ENCODE results near the gene TDO2.
"Not testable (repeated sequence)": the region's sequence is repeated elsewhere in the genome, so short reads cannot be mapped to it uniquely, and the experiment has no call there.

The TDO2 gene

DNA sequence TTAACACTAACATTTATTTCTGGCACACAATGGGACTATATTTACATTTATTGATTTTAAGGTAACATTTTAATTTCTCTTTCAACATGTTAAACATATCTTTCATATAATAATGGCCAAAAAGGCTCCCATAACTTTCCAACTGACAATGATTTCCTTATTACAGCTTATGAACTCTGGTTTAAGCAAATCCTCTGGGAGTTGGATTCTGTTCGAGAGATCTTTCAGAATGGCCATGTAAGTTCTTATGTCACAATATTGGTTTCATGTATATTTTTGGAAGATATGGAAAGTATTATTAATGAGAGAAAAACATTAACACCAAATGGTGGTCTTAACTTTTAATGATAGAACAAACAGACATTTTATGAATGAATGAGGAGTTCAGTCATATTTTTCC lies 4.1 kb downstream of the TDO2 start:
- no peak for DNase-seq (ENCODE audit: low read depth in 2 of 2)

DNA sequence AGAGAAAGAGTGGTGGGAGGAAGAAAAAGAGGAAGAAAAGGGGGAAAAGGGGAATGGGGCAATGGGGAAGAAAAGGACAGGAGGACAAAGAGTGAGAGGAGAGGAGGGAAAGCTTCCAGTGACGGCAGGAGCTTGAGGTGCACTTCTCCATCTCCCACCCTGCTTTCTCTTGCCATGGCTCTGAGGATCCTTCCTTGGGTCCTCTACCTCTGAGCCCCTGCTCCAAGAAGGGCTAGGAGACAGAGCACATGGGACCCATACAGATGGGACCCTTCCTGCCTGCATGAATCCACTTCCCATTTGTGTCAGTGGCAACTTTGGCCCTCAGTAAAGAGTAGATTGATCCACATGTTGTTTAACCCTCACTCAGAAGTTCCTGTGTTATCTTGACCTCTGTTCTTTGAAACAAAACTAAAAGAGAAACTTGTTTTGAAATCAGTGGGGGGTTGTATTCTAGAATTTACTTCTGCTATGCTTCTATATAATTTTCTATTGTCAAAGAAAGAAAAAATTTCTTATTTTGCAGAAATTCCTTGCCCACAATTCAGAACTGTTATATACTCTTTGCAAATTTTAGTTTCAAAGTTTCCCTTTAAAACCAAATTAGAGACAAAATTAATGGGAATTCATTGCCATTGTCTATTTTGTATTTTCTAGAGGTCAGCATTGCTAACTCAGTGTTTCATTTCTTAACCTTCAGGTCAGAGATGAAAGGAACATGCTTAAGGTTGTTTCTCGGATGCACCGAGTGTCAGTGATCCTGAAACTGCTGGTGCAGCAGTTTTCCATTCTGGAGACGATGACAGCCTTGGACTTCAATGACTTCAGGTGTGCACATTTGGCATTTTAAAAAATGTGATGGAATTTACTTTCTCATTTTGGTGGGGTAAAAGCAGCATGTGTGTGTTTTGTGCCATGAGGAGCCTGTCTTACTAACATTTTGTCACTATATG lies 5.0 kb downstream of the TDO2 start:
- DNase-seq (ENCODE audit: low read depth in 2 of 2): no peak

DNA sequence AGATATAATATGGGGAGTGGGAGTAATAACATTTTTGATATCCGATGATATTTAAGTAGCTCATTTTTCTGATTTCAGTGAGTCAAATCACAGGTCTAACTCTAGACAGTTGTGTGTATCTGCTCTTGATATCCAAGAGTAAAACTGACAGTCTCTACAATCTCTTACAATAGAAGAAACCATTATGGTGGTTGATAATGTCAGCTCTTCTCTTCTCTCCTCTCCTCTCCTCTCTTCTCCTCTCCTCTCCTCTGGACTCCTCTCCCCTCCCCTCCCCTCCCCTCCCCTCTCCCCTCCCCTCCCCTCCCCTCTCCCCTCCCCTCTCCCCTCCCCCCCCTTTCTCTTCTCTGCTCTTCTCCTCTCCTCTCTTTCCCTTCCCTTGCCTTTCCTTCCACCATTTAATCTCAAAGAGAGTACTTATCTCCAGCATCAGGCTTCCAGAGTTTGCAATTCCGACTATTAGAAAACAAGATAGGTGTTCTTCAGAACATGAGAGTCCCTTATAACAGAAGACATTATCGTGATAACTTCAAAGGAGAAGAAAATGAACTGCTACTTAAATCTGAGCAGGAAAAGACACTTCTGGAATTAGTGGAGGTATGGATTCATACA lies 6.2 kb downstream of the TDO2 start:
- DNase-seq (ENCODE audit: low read depth in 2 of 2): no peak

DNA sequence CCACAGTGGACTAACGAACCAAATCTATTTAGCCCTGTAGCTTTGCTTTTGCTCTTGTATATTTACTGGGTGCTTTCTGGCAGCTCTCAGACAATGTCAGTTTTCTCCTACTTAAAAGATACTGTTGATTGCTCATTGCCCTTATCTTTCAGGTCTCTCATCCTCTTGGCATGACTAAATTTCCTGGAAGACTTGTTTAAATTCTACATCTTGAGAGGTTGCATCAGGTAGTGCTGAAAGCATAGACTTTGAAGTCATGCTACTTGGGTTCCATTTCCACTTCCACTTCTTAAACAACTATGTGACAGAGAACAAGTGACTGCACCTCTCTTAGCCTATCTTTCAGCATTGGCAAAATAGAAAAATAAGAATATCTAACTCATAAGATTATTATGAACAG lies 8.4 kb downstream of the TDO2 start:
- DNase-seq (ENCODE audit: low read depth in 2 of 2): no peak

DNA sequence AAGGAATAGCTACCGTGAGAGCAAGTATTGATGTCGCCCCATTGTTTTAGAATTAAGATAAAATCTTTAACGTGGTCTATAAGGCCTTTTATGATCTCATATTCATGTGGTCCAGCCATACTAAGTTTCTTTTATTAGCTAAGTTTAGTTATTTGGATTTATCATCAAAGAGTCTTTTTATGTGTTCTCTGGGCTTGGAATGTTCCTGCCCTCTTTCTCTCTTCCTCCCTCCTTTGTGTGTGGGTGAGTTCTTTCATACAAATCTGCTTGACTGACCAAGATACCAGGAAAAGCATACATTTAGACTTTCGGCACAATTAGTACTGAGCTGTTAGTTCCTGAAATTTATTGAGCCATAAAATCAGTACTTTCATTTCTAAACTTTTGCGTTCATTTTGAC lies 11.3 kb downstream of the TDO2 start:
- no peak for DNase-seq (ENCODE audit: low read depth in 2 of 2)

DNA sequence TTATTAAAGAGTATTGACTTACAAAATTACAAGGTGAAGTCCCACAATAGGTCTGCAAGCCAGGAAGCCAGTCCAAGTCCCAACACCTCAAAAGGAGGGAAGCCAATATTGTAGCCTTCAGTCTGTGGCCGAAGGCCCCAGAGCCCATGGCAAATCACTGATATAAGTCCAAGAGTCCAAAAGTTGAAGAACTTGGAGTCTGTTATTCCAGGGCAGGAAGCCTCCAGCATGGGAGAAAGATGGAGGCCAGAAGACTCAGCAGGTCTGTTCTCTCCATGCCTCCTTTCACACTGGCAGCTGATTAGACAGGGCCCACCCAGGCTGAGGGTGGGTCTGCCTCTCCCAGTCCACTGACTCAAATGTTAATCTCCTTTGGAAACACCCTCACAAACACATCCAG lies 18.1 kb downstream of the TDO2 start:
- DNase-seq (ENCODE audit: low read depth in 2 of 2): no peak

DNA sequence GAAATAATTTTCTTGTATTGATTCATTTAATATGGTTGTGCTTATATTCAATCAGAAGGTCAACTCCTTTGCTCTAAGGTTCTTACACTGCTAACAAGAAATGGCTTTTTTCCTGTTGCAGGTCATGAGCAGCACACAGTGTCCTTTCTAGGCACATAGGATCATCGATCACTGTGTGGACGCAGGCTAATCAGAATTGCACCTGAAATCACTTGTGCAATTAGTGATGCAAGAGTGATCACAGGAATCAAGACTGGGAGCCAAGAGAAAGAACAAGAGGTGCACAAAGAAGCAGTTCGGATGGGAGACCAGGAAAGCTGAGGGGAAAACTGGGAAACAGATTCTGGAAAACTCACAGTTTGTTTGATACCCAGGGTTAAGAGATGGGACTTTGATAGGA lies 21.1 kb downstream of the TDO2 start:
- no peak for DNase-seq (ENCODE audit: low read depth in 2 of 2)

DNA sequence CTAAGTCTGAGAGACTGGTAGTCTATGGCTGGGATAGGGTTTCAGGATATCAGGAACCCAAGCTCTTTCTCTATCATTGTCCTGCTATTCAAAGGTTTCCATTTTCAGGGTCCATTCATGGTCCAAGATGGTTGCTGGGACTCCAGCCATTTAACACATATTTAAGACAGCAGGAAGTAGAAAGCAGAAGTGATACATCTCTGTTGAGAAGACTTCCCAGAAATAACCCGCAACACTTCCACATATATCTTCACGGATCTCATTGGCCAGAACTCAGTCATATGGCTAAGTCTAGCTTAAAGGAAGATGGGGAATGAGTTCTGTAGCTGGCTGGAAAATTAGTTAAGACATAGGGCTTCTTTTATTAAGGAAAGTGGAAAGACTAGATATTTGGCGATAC lies 26.3 kb downstream of the TDO2 start:
- no peak for DNase-seq (ENCODE audit: low read depth in 2 of 2)

DNA sequence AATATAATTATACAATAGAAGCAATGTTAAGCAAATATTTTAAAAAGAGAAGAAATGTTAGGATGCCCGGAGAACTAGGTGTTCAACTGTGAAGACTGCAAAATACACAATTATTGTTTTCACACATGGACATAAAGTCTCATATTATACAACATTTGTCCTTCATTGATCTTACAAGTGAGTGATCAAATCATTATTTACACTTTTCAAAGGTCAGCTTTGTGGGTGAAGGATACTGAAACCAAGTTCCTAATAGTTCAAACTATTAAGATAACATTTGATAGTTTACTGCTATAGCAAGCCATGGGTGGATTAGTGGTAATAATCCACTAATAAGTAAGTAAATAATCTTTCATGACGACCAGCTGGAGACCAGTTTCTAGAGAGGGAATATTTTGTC lies 26.8 kb downstream of the TDO2 start:
- DNase-seq (ENCODE audit: low read depth in 2 of 2): no peak

DNA sequence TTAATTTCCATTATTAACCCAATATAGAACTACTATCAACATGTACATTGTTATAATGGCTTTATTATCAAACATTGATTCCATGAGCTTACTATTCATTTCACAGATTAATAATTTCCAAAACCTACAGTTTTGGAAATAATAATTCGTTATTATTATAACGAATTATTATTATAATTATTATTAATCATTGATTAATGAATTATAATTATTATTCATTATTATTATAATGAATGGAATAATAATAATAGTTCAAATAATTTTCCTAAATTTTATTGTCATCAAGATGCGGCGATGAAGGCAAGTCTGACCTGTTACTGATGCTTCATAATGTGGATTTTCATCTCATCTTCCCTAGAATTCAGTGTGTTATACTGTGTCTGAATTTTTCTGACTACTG lies 28.1 kb downstream of the TDO2 start:
- no peak for DNase-seq (ENCODE audit: low read depth in 2 of 2)

DNA sequence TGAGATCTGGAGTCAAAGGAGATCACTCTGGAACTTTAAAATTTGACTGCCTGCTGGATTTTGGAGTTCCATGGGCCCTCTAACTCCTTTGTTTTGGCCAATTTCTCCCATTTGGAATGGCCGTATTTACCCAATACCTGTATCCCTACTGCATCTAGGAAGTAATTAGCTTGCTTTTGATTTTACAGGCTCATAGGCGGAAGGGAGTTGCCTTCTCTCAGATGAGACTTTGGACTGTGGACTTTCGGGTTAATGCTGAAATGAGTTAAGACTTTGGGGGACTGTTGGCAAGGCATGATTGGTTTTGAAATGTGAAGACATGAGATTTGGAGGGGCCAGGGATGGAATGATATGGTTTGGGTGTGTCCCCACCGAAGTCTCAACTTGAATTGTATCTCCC lies 31.1 kb downstream of the TDO2 start:
- not testable (repeated sequence) for DNase-seq (ENCODE audit: low read depth in 2 of 2)

DNA sequence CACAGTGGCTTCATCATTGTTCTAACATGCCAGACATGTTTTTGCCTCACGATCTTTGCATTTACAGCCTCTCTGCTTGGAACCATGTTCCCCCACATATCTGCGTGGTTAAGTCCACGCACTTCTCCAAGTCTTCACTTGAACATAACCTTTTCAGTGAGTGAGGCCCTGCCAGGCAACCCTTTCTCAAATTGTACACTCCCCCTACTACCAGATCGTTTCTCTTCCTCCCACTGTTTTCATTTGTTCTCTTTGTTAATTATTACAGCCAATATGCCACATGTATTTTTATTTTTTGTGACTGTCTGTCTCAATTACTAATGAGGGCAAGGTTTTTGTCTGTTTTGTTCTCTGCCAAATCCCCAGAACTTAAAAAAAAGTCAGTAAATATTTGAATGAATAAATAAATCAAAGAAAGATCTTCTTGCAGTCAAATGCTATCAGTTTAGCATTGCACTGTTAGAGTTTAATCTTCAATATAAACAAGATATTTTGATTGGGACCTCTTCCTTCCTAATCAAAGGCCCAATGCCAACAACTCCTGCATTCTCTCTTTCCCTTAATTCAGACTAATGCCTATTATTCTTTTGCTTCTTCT lies 32.0 kb downstream of the TDO2 start:
- no peak for DNase-seq (ENCODE audit: low read depth in 2 of 2)

DNA sequence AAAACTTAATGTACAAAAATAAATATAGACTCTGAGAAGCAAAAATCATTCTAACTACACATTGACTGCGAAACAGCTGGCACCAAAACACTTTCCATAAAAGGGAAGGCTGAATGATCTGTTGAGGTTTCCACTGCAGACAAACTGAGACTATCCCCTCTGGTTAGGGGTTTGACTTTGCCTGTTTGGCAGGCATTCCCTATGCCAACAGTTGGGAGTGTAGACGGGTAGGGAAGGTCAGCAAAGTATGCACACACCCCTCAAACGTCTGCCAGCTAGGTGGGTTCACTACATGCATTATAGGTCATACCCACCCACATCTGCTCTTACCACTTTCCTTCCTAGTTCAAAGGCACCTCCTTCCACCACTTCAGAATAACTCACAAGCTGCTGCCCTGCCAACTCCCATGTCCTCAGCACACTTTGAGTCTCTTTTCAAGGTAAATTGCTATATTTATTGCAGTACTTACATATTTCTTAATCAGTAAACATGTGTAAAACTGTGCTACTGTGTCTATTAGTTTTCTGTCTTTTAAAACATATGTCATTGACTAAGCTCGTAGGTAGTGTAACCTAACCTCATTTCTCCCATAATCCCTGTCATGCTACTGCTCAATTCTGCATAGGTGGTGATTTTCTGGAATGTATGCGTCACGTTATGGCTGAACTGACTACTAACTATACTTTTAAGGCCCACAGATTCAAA lies 37.7 kb downstream of the TDO2 start:
- DNase-seq (ENCODE audit: low read depth in 2 of 2): no peak

DNA sequence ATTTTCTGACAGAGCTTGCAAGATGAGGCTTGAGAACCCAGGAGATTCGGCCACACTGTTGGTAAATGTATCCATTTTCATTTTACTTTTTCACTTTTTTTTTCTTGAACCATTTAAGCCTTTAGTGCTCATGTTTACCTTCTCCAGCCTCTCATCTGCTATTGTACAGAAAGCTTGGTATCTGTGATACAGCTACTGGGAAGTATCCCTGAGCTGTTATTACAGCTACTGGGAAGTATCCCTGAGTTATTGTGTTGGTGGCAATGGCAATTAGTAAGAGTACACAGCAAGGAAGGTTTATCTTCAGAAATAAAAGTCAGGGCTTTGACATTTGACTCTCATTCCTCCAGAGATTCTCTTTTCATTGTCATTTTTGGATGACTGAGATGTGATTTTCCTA lies 38.3 kb downstream of the TDO2 start:
- DNase-seq (ENCODE audit: low read depth in 2 of 2): no peak

DNA sequence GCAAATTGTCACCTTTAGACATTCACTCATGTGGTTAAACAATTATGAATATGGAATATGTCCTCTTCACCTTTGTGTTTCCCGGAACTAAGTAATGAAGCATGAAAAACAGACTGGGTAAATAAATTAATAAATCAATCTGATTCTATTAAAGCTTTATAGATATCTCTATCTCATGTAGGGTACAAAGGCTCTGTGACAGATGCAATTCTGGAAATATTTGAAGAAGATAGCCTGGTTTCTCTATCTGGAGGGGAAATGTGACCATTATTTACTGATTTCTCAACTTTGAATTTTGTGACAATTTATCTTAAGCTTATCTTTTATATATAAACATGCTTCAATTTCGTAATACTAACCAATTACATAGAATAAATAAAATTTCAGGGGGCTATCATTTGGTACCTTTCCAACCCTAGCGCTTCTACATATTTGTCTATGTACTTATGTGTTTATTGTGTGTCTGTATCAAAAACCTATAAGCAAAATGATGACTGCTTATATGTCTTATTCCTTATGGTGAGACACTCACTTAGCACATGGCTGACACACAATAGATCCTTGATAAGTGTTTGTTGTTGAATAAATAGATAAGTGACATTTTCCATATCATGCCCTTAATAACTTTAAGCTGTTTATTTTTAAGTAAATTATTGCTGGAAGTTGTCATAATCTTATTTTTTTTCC lies 40.3 kb downstream of the TDO2 start:
- DNase-seq (ENCODE audit: low read depth in 2 of 2): no peak

DNA sequence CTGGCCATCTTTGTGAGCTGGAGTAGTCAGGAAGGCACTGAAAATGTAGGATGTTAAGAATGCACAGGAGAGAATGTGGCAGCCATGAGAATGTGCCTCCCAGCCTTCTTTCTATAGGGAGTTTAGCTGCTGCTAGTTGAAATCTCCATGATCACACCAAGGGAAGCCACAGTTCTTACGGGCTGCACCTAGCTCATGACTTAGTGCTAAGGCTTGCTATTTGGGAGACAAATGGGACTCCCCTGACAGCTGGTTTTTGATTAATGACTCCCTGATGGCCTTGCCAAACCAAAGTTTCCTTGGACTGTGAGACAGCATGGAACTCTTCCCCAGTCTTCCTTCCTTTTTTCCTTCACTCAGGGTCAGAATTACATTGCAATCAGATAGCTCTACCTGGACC lies 41.0 kb downstream of the TDO2 start:
- DNase-seq (ENCODE audit: low read depth in 2 of 2): no peak

DNA sequence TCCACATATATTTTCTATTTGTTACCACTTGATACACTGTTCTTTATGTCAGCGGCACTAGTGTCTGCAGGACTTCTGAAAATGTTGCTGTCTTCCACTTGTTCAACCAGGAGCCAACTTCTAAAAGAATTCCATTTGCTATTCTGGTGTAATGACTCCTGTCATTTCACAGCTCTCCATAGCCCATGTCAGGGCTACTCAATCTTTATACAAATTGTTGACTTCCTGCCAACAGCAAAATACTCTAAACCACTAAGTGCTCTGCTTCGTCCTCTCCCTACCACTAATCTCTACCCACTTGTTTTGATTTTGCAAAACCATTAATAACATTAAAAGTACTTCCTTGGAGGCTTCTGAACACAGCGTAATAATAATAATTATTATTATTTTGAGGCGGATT lies 43.0 kb downstream of the TDO2 start:
- no peak for DNase-seq (ENCODE audit: low read depth in 2 of 2)

DNA sequence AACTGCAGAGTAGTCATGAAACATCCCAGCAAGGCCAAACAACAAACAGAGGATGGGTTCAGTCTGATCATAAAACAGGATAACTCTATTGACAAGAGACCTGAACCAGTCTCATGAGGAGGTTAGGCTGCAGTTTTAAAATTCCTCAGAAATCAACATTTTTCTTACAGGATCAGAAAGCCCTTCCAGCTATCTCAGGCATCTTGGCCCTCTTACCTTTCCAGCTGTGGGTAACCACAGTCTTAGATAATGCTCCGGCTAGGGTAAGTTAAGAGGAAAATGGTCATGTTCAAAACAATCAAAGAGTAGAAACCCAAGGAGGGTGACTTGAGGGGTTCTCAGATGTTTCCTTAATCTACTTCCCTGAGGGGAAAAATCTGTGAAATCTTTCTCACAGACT lies 45.0 kb downstream of the TDO2 start:
- no peak for DNase-seq (ENCODE audit: low read depth in 2 of 2)

DNA sequence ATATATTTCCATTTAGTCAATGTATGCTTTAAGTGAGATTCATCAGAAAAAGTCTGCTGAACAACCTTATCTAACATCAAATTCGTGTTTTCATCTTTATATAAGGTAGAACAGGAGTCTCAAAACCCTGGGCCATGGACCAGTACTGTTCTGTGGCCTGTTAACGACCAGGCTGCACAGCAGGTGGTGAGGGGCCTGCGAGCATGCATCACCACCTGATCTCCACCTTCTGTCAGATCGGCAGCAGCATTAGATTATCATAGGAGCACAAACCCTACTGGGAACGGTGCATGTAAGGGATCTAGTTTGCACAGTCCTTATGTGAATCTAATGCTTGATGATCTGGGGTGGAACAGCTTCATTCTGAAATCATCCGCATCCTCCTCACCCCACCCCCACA lies 47.0 kb downstream of the TDO2 start:
- DNase-seq (ENCODE audit: low read depth in 2 of 2): no peak

DNA sequence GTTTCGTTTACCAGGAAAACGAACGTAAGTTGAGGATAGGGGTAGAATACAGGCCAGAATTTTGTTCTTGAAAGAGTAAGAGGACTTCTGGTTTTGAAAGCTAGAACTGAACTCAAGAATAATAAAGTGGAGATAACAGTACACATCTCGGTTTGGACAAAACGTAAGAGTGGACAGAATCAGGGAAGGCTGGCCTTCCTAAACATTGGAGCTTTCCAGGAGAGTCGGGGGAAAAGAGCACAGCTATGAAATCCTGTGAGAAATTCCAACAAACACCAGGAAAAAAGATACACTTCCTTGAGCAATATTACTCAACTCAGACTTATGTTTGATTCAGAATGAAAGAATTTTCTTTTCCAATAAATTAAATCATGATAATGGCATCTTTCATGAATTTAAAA lies 49.0 kb downstream of the TDO2 start:
- no peak for DNase-seq (ENCODE audit: low read depth in 2 of 2)

DNA sequence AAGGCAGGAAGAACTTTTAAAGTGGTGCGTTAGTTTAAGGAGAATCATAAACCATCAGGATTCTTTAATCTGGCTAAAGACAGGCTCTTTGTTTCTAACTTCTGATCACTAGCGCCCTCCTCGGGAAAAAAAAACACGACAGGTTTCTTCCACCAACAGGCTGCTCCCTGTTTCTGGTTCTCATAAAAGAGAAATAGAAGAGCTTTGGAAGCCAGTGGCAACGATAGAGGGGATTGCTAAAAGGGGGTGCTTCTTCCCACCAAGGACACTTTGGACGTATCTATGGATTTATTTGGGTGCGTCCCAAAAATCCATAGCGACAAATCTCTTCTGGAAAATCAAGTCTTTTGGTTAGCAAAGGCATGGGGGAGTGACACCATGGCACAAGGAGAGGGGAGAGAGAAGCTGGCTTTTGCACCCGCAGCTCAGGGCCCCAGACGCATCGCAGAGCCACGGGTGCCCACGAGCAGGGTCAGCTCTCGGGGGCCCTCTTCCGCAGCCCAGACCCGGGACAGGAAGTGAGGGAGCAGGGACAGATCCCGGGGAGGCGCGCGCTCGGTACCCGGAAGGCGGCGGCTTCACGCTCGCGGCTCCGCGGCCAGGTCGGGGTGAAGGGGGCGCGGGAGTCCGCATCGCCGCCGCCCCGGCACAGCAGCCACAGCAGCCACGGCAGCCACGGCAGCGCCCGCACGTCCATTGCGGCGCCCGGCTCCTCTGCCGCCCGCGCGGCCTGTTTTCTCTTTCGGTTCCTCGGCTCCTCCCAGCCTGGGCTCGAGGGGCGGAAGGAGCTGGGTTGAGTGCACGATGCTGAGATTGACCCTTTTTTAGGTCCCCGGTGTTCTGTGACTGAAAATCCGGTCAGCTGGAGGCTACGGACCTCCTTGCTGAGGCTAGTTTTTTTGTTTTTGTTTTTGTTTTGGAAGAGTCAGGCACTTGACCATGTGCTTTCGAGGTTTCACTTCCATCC lies 49.9 kb downstream of the TDO2 start, which contains the start of gene CTSO:
TSS of gene CTSO (minus strand) at position 716 of the 967 bp plus-strand sequence. CDS start at position 697, 19 bp downstream.
- peak; percentile 39 to 41 for DNase-seq (ENCODE audit: low read depth in 2 of 2)
